Adrenal gland (tissue), 12 donors: Measurements from ENCODE around the gene ZNF469. TPM values are rescaled to one million over a fixed set of nuclear protein-coding genes. Genes with fewer than 3 reads are reported as not detected.

Experiments used
- DNase-seq, 7 donors: peaks; one replicate each; pipeline ENCODE4 v3.0.0-alpha.2; 2019 to 2020
- H3K27ac ChIP-seq, 5 donors: fragments of 200-600 bp; sonication (generic) in 4 of 5; 1 replicate in 3 of 5; 2 replicates in 2 of 5; pipeline versions ENCODE4 v1.5.1 to v1.8.0; 2016 to 2020; ENCODE audit warnings: mild to moderate bottlenecking in 1 of 5
- H3K27me3 ChIP-seq: fragments of 200-600 bp; 2 replicates; pipeline ENCODE4 v1.8.0; 2021
- H3K36me3 ChIP-seq, 2 donors: fragments of 200-600 bp; replicated peaks in 1 of 2; 1 replicate in 1 of 2; 2 replicates in 1 of 2; pipeline versions ENCODE4 v1.5.1 to v1.8.0; 2018 to 2022
- H3K4me1 ChIP-seq, 2 donors: fragments of 200-600 bp; replicated peaks in 1 of 2; 1 replicate in 1 of 2; 2 replicates in 1 of 2; pipeline versions ENCODE4 v1.5.1 to v1.8.0; 2018 to 2021
- H3K4me3 ChIP-seq, 4 donors: fragments of 200-600 bp; sonication (generic) in 3 of 4; one replicate each; pipeline ENCODE4 v1.5.1; 2016 to 2018
- H3K9me3 ChIP-seq, 3 donors: fragments of 200-600 bp; sonication (generic) in 1 of 3; replicated peaks in 1 of 3; 1 replicate in 2 of 3; 2 replicates in 1 of 3; pipeline versions ENCODE4 v1.5.1 to v1.8.0; 2016 to 2021
- CTCF ChIP-seq, 6 experiments: fragments of 450-650 bp in 4 of 6; fragments of 200-600 bp in 2 of 6; sonication (generic) in 1 of 6; IDR thresholded peaks; 1 replicate in 5 of 6; 2 replicates in 1 of 6; pipeline versions ENCODE4 v1.5.1 to v1.8.0; 2016 to 2021; ENCODE audit warnings: antibody characterized with exemption in 6 of 6, mild to moderate bottlenecking in 2 of 6, moderate library complexity in 1 of 6
- POLR2A ChIP-seq, 2 donors: fragments of 450-650 bp; IDR thresholded peaks; one replicate each; pipeline ENCODE4 v1.6.1; 2017; ENCODE audit warnings: antibody characterized with exemption in 2 of 2, mild to moderate bottlenecking in 2 of 2, moderate library complexity in 1 of 2
- whole genome bisulfite sequencing, 4 donors: extraction: QIAGEN DNeasy Blood & Tissue Kit in 2 of 4; methylation state at CpG; one replicate each; pipeline versions ENCODE4 v1.1.5 to v1.1.7; 2013 to 2017; 5-methylcytosine and 5-hydroxymethylcytosine counted together
- intact Hi-C, 2 donors: fragments of 100-400 bp; cut with DNase I; formaldehyde crosslinking; loops; one replicate each; pipeline versions ENCODE4 v1.14.1 to v1.15.0; 2022 to 2023
- polyA plus RNA-seq, 3 donors: library from polyadenylated mRNA; stranded (reverse); fragments of 200-250 nt in 2 of 3; fragments of 350-450 nt in 1 of 3; fragmentation: Illumina TruSeq in 1 of 3; extraction: RNeasy Lipid Tissue Mini Kit (QIAGEN cat#74804) in 1 of 3; gene quantifications; one replicate each; pipeline ENCODE4 v1.2.3, GENCODE V29; 2013 to 2014
- total RNA-seq, 9 donors: library from RNA; depleted of rRNA in 4 of 9; stranded (reverse); fragments of >200 nt in 4 of 9; fragments of 120-200 nt in 1 of 9; fragmentation: NEBNext Ultra II Directional in 1 of 9; extraction: Animal tissue kit (Norgen Biotek cat#: 25700) in 1 of 9; gene quantifications; one replicate each; pipeline versions ENCODE4 v1.1.0 to v1.2.4, GENCODE V29; 2013 to 2023
- donor health status: healthy with polysubstance abuse.
- donor health status: Bipolar disorder and iron deficiency.
- donor health status: DM: yes; HTN: yes; CAD: no.
- donor health status: DM: no; HTN: no; CAD: no.
- donor health status: DM: no; HTN: no; CAD: no.
- donor health status: DM: yes; HTN: yes; CAD: no.

Gene ZNF469
- total and polyA plus RNA-seq, 12 donors, result 0.18 to 5.7 (median 1.9) TPM

GRCh38 chr16:88366704-88367047 is 16.1 kb upstream of the ZNF469 start:
- WGBS, 4 donors, result 88 to 99% (median 96%) methylated on average over 4 of the region's 4 CpGs
- TF ChIP-seq CTCF (IDR thresholded peaks at IDR 0.05) (no peak), POLR2A (IDR thresholded peaks at IDR 0.05) (no peak)
- intact Hi-C loops, result no loop called here

GRCh38 chr16:88367560-88367959 is 15.2 kb upstream of the ZNF469 start:
- 76 to 94% (median 84%) methylated on average over 10 to 11 of the region's 11 CpGs for WGBS, 4 donors
- intact Hi-C loops, result no loop called here
- peak in 1 of 7 donors; percentile 3 for DNase-seq
- no peak overlapping the region for H3K4me3 ChIP-seq
- H3K27ac ChIP-seq, result no peak overlapping the region
- no peaks in the 10 kb centered on the region for H3K9me3 ChIP-seq
- H3K27me3 ChIP-seq, result no peaks in the 10 kb centered on the region
- H3K4me1 ChIP-seq, result no peaks in the 10 kb centered on the region
- no peak for TF ChIP-seq POLR2A (IDR thresholded peaks at IDR 0.05)
- no peak for TF ChIP-seq CTCF (IDR thresholded peaks at IDR 0.05)
- H3K36me3 ChIP-seq, result no peaks in the 10 kb centered on the region

More at GRCh38 chr16:88366704-88367047, 16.1 kb upstream of the ZNF469 start:
- Histone ChIP-seq H3K27me3 (no peaks in the 10 kb centered on the region), H3K36me3 (no peaks in the 10 kb centered on the region), H3K4me1 (no peaks in the 10 kb centered on the region), H3K27ac (no peak overlapping the region), H3K4me3 (no peak overlapping the region), H3K9me3 (no peaks in the 10 kb centered on the region)
- peak in 1 of 7 donors; percentile 4 for DNase-seq

- Histone ChIP-seq H3K9me3 (no peaks in the 10 kb centered on the region), H3K4me1 (no peaks in the 10 kb centered on the region), H3K36me3 (no peaks in the 10 kb centered on the region), H3K27ac (no peak overlapping the region), H3K27me3 (no peaks in the 10 kb centered on the region), H3K4me3 (no peak overlapping the region)
- intact Hi-C loops, result no loop called here
- DNase-seq, result peak in 1 of 7 donors; percentile 1
- TF ChIP-seq CTCF (IDR thresholded peaks at IDR 0.05) (no peak), POLR2A (IDR thresholded peaks at IDR 0.05) (no peak)
- WGBS, 4 donors, result 70 to 92% (median 79%) methylated on average over 3 to 13 of the region's 13 CpGs
Measured at GRCh38 chr16:88368036-88368435, 14.7 kb upstream of the ZNF469 start.

GRCh38 chr16:88368994-88369393 is 13.8 kb upstream of the ZNF469 start:
- no peaks in the 10 kb centered on the region for H3K9me3 ChIP-seq
- H3K36me3 ChIP-seq, result no peaks in the 10 kb centered on the region
- no peak overlapping the region for H3K4me3 ChIP-seq
- H3K27me3 ChIP-seq, result no peaks in the 10 kb centered on the region
- WGBS, 4 donors, result 87 to 96% (median 92%) methylated on average over 6 to 7 of the region's 7 CpGs
- intact Hi-C loops, result no loop called here
- TF ChIP-seq CTCF (IDR thresholded peaks at IDR 0.05) (no peak), POLR2A (IDR thresholded peaks at IDR 0.05) (no peak)
- no peaks in the 10 kb centered on the region for H3K4me1 ChIP-seq
- H3K27ac ChIP-seq, result no peak overlapping the region
- DNase-seq, result peak in 1 of 7 donors; percentile 0
